Measurements from ENCODE around the gene ITM2B. TPM values are rescaled to one million over a fixed set of nuclear protein-coding genes. Genes with fewer than 3 reads are reported as not detected.

The ITM2B gene
- total and polyA plus RNA-seq, 10 of the 15 experiments (the other 5 are each of a cell fraction or from before 2014, with no cell fraction given), result 2.5 to 18.1 (median 4.9) TPM

DNA sequence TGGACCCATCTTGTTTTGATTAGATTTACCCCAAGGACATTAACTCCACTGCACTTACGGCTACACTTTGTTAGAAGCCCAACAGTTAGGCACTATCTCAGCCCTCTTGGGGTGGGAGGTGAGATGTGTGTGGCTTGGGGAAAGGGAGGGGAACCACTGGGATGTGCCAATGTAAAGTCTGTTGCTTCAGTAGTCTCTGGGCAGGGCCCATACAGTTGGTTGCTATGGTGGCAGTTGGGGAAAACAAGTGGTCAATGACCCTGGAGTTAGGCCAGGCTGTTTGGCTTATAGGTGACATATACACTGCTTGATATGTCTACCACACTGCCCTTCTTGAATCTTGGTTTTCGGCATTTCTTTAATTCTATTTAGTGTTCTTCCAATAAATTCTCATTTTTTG lies 61.6 kb downstream of the ITM2B start:
- no peak overlapping the region for H3K27ac ChIP-seq (ENCODE audit: control insufficient read depth, insufficient read depth)
- TF ChIP-seq NRF1 (conservative IDR thresholded peaks at IDR 0.05; ENCODE audit: low read depth, low read length), result no peak
- TF ChIP-seq, protein P1, sequence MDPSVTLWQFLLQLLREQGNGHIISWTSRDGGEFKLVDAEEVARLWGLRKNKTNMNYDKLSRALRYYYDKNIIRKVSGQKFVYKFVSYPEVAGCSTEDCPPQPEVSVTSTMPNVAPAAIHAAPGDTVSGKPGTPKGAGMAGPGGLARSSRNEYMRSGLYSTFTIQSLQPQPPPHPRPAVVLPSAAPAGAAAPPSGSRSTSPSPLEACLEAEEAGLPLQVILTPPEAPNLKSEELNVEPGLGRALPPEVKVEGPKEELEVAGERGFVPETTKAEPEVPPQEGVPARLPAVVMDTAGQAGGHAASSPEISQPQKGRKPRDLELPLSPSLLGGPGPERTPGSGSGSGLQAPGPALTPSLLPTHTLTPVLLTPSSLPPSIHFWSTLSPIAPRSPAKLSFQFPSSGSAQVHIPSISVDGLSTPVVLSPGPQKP (IDR thresholded peaks at IDR 0.05; ENCODE audit: low read depth, low read length), result no peak
- TF ChIP-seq, protein P2, sequence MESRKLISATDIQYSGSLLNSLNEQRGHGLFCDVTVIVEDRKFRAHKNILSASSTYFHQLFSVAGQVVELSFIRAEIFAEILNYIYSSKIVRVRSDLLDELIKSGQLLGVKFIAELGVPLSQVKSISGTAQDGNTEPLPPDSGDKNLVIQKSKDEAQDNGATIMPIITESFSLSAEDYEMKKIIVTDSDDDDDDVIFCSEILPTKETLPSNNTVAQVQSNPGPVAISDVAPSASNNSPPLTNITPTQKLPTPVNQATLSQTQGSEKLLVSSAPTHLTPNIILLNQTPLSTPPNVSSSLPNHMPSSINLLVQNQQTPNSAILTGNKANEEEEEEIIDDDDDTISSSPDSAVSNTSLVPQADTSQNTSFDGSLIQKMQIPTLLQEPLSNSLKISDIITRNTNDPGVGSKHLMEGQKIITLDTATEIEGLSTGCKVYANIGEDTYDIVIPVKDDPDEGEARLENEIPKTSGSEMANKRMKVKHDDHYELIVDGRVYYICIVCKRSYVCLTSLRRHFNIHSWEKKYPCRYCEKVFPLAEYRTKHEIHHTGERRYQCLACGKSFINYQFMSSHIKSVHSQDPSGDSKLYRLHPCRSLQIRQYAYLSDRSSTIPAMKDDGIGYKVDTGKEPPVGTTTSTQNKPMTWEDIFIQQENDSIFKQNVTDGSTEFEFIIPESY (IDR thresholded peaks at IDR 0.05), result no peak
- no peak for TF ChIP-seq BCL11A (IDR thresholded peaks at IDR 0.05; ENCODE audit: low read depth, low read length)
- H3K79me2 ChIP-seq (ENCODE audit: control insufficient read depth, insufficient read depth, low read length), result no peaks in the 10 kb centered on the region
- POLR2A ChIA-PET, result no interaction called here
- H3K9ac ChIP-seq (ENCODE audit: control insufficient read depth, insufficient read depth, low read length), result no peak overlapping the region
- BruUV-seq (replicated peaks), result no TSS peak
- DNase-seq (ENCODE audit: low read depth, low spot score), result no peak
- CTCF ChIA-PET, result no interaction called here
- SMC1A ChIA-PET (ENCODE audit: uncharacterized antibody, unreplicated experiment), result no interaction called here
- no peak overlapping the region for H2AFZ ChIP-seq (ENCODE audit: control insufficient read depth, low read depth, low read length)
- no peak for FAIRE-seq
- no peaks in the 10 kb centered on the region for H3K36me3 ChIP-seq (ENCODE audit: control insufficient read depth in 2 of 2, insufficient read depth in 2 of 2, low read length in 1 of 2)
- H3K4me3 ChIP-seq, result no peak overlapping the region
- intact Hi-C loops (cut with micrococcal nuclease; ENCODE audit: unreplicated experiment), result no loop called here
- no peaks in the 10 kb centered on the region for H3K4me1 ChIP-seq (ENCODE audit: control insufficient read depth, insufficient read depth, low read length)
- H4K20me1 ChIP-seq (ENCODE audit: control insufficient read depth, insufficient read depth), result no peaks in the 10 kb centered on the region; the same call in 1 of the 2 replicates
- RAD21 ChIA-PET (ENCODE audit: unreplicated experiment), result no interaction called here
- WGBS (ENCODE audit: insufficient coverage, insufficient replicate concordance, low lambda C conversion rate, missing lambda C conversion rate), result 71% methylated on average over 2 of the region's 2 CpGs
- peaks cover 1 to 18% of the 10 kb centered on the region in 2 experiments; a peak in 3 of 4 replicates for H3K27me3 ChIP-seq (replicated peaks in 1 of 2; ENCODE audit: control insufficient read depth in 2 of 2, insufficient read depth in 2 of 2, low read length in 1 of 2)
- no peaks in the 10 kb centered on the region for H3K9me3 ChIP-seq (replicated peaks; ENCODE audit: control insufficient read depth, insufficient read depth, low read length)
- ATAC-seq, result peak; percentile 41
- no peak overlapping the region for H3K4me2 ChIP-seq (ENCODE audit: control insufficient read depth, insufficient read depth)
- in situ Hi-C loops (cut with MboI), result no loop called here

DNA sequence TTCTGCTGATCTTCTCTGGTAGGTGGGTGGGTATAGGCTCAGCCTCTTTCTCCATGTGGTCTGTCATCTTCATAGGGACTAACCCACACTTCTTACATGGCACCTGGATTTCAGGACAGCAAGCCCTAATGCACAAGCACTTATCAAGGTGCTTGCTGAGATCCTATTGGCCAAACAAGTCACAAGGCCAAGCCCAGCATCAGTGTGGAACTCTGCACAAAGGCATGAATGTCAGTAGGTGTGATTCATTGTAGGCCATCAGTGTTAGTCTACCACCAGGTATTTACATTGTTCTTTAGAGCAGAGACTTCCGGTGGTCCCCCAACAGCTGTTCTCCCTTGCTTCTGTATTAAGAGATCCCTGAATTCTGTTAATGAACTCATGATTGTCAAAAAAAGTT lies 62.3 kb downstream of the ITM2B start:
- H3K36me3 ChIP-seq (ENCODE audit: control insufficient read depth in 2 of 2, insufficient read depth in 2 of 2, low read length in 1 of 2), result no peaks in the 10 kb centered on the region
- WGBS (ENCODE audit: insufficient coverage, insufficient replicate concordance, low lambda C conversion rate, missing lambda C conversion rate), result 95% methylated on average over 1 of the region's 1 CpG
- no peak overlapping the region for H3K27ac ChIP-seq (ENCODE audit: control insufficient read depth, insufficient read depth)
- H3K79me2 ChIP-seq (ENCODE audit: control insufficient read depth, insufficient read depth, low read length), result no peaks in the 10 kb centered on the region
- RAD21 ChIA-PET (ENCODE audit: unreplicated experiment), result no interaction called here
- no peaks in the 10 kb centered on the region; the same call in 1 of the 2 replicates for H4K20me1 ChIP-seq (ENCODE audit: control insufficient read depth, insufficient read depth)
- POLR2A ChIA-PET, result no interaction called here
- no peak overlapping the region for H2AFZ ChIP-seq (ENCODE audit: control insufficient read depth, low read depth, low read length)
- no peak overlapping the region for H3K4me3 ChIP-seq
- no TSS peak for BruUV-seq (replicated peaks)
- ATAC-seq (no peak), DNase-seq (ENCODE audit: low read depth, low spot score) (no peak), FAIRE-seq (no peak)
- in situ Hi-C loops (cut with MboI), result no loop called here
- CTCF ChIA-PET, result no interaction called here
- SMC1A ChIA-PET (ENCODE audit: uncharacterized antibody, unreplicated experiment), result no interaction called here
- intact Hi-C loops (cut with micrococcal nuclease; ENCODE audit: unreplicated experiment), result no loop called here
- peaks cover 1 to 17% of the 10 kb centered on the region in 2 experiments; a peak in 3 of 4 replicates for H3K27me3 ChIP-seq (replicated peaks in 1 of 2; ENCODE audit: control insufficient read depth in 2 of 2, insufficient read depth in 2 of 2, low read length in 1 of 2)
- H3K9ac ChIP-seq (ENCODE audit: control insufficient read depth, insufficient read depth, low read length), result no peak overlapping the region
- H3K9me3 ChIP-seq (replicated peaks; ENCODE audit: control insufficient read depth, insufficient read depth, low read length), result no peaks in the 10 kb centered on the region
- H3K4me2 ChIP-seq (ENCODE audit: control insufficient read depth, insufficient read depth), result no peak overlapping the region
- H3K4me1 ChIP-seq (ENCODE audit: control insufficient read depth, insufficient read depth, low read length), result no peaks in the 10 kb centered on the region
- TF ChIP-seq NR2C2 (IDR thresholded peaks at IDR 0.05; ENCODE audit: borderline replicate concordance, control insufficient read depth, insufficient read length, low read depth) (no peak), SMC3 (IDR thresholded peaks at IDR 0.05; ENCODE audit: borderline replicate concordance, low read length) (no peak), SP1 (IDR thresholded peaks at IDR 0.05; ENCODE audit: low read depth, low read length) (no peak), SIN3A (IDR thresholded peaks at IDR 0.05; ENCODE audit: low read depth, low read length) (no peak), HDGF (IDR thresholded peaks at IDR 0.05) (no peak), ZSCAN29 (IDR thresholded peaks at IDR 0.05) (no peak), RUNX3 (IDR thresholded peaks at IDR 0.05; ENCODE audit: low read length) (no peak), BCL11A (IDR thresholded peaks at IDR 0.05; ENCODE audit: low read depth, low read length) (no peak)
- TF ChIP-seq, protein P3, sequence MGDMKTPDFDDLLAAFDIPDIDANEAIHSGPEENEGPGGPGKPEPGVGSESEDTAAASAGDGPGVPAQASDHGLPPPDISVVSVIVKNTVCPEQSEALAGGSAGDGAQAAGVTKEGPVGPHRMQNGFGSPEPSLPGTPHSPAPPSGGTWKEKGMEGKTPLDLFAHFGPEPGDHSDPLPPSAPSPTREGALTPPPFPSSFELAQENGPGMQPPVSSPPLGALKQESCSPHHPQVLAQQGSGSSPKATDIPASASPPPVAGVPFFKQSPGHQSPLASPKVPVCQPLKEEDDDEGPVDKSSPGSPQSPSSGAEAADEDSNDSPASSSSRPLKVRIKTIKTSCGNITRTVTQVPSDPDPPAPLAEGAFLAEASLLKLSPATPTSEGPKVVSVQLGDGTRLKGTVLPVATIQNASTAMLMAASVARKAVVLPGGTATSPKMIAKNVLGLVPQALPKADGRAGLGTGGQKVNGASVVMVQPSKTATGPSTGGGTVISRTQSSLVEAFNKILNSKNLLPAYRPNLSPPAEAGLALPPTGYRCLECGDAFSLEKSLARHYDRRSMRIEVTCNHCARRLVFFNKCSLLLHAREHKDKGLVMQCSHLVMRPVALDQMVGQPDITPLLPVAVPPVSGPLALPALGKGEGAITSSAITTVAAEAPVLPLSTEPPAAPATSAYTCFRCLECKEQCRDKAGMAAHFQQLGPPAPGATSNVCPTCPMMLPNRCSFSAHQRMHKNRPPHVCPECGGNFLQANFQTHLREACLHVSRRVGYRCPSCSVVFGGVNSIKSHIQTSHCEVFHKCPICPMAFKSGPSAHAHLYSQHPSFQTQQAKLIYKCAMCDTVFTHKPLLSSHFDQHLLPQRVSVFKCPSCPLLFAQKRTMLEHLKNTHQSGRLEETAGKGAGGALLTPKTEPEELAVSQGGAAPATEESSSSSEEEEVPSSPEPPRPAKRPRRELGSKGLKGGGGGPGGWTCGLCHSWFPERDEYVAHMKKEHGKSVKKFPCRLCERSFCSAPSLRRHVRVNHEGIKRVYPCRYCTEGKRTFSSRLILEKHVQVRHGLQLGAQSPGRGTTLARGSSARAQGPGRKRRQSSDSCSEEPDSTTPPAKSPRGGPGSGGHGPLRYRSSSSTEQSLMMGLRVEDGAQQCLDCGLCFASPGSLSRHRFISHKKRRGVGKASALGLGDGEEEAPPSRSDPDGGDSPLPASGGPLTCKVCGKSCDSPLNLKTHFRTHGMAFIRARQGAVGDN (IDR thresholded peaks at IDR 0.05), result no peak

Data from GM12878 (cell line).